Measurements from ENCODE around the gene IL17C. TPM values are rescaled to one million over a fixed set of nuclear protein-coding genes. Genes with fewer than 3 reads are reported as not detected.

IL17C gene
- total and polyA plus RNA-seq, 2 donors (not counting 1 experiment from before 2014, with no cell fraction given) = 1.3 to 1.5 TPM

- no peak overlapping the region for H3K4me2 ChIP-seq (replicated peaks; ENCODE audit: low read depth, low read length, poor library complexity, severe bottlenecking)
- peaks cover 50% of the 10 kb centered on the region for H3K79me2 ChIP-seq (ENCODE audit: control insufficient read depth, insufficient read depth, low read length)
- peaks cover 0 to 8% (median 0%) of the 10 kb centered on the region in 4 experiments for H3K27me3 ChIP-seq (replicated peaks in 1 of 4; ENCODE audit: control extremely low read depth in 1 of 4, control insufficient read depth in 3 of 4, insufficient read depth in 4 of 4, low read length in 3 of 4)
- intact Hi-C loops (cut with micrococcal nuclease) = no loop called here
- H3K27ac Mint-ChIP-seq = no peak overlapping the region
- ATAC-seq (ENCODE audit: low read depth) (no peak), DNase-seq (no peak)
- ChIA-PET POLR2A (interaction anchor here (0.6 to 1.5 kb wide), 2 partner anchors 10 to 51 kb away, joined by 3 read pairs; no protein-coding TSS in a partner anchor), CTCF (no interaction called here)
- H2AFZ ChIP-seq (ENCODE audit: insufficient read depth, low read depth, low read length, poor library complexity, severe bottlenecking) = no peak overlapping the region
- no peak overlapping the region for H3K9ac ChIP-seq (ENCODE audit: low read length)
- WGBS (ENCODE audit: insufficient coverage) = 96% methylated on average over 35 of the region's 58 CpGs
- H4K20me1 ChIP-seq (ENCODE audit: control insufficient read depth, insufficient read depth, low read length, poor library complexity, severe bottlenecking) = peaks cover 98% of the 10 kb centered on the region
- no peaks in the 10 kb centered on the region for H3K27me3 Mint-ChIP-seq
- H3K4me3 Mint-ChIP-seq = no peak overlapping the region
- H3K4me3 ChIP-seq (ENCODE audit: control extremely low read depth in 1 of 5, extremely low read depth in 1 of 5, insufficient read depth in 1 of 5, low read depth in 2 of 5, low read length in 4 of 5) = no peak overlapping the region
- no peak overlapping the region for H3K27ac ChIP-seq (ENCODE audit: low read length in 2 of 2)
- peaks cover 50 to 67% of the 10 kb centered on the region in 2 donors for H3K4me1 ChIP-seq (ENCODE audit: control insufficient read depth in 2 of 2, insufficient read depth in 2 of 2, low read length in 2 of 2)
- peaks cover 0 to 26% (median 0%) of the 10 kb centered on the region in 3 donors for H3K9me3 ChIP-seq (ENCODE audit: control extremely low read depth in 1 of 3, control insufficient read depth in 2 of 3, insufficient read depth in 1 of 3, low read length in 2 of 3)
- no peak for TF ChIP-seq EZH2 (IDR thresholded peaks at IDR 0.05; ENCODE audit: borderline replicate concordance, insufficient read depth, low read depth, low read length, poor library complexity, severe bottlenecking)
- no peak for TF ChIP-seq CTCF (IDR thresholded peaks at IDR 0.05)
- H3K36me3 ChIP-seq (replicated peaks in 1 of 2; ENCODE audit: control extremely low read depth in 1 of 2, control insufficient read depth in 1 of 2, extremely low read depth in 1 of 2, insufficient read depth in 2 of 2, low read length in 1 of 2) = peaks cover 0 to 54% of the 10 kb centered on the region in 2 experiments
- peaks cover 76% of the 10 kb centered on the region for H3K4me1 Mint-ChIP-seq
- no peaks in the 10 kb centered on the region for H3K9me3 Mint-ChIP-seq (ENCODE audit: insufficient read depth)
These were observed 4.7 kb downstream of the IL17C start for GRCh38 chr16:88642881-88643643.

DNA sequence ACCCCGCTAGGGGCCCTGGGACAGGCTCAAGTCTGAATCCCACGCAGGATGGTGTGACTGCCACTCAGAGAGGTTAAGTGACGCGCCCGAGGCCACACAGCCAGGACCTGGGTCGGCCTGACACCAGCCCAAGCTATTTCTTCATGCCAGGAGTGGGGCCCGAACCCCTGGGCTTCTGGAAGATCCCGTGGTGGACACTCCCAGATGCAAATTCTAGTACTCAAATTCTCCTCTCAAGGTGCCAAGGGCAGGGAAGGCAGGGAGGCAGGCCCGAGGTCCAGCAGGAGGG, 5.2 kb downstream of the IL17C start:
- no peaks in the 10 kb centered on the region for H3K27me3 Mint-ChIP-seq
- H3K9me3 Mint-ChIP-seq (ENCODE audit: insufficient read depth) = no peaks in the 10 kb centered on the region
- Histone ChIP-seq H3K27ac (ENCODE audit: low read length in 2 of 2) (peak overlapping the region in 1 of 2 donors; percentile 33), H3K9me3 (ENCODE audit: control extremely low read depth in 1 of 3, control insufficient read depth in 2 of 3, insufficient read depth in 1 of 3, low read length in 2 of 3) (peaks cover 0 to 21% (median 0%) of the 10 kb centered on the region in 3 donors), H3K27me3 (replicated peaks in 1 of 4; ENCODE audit: control extremely low read depth in 1 of 4, control insufficient read depth in 3 of 4, insufficient read depth in 4 of 4, low read length in 3 of 4) (peaks cover 0 to 4% (median 0%) of the 10 kb centered on the region in 4 experiments), H3K79me2 (ENCODE audit: control insufficient read depth, insufficient read depth, low read length) (peaks cover 55% of the 10 kb centered on the region), H2AFZ (ENCODE audit: insufficient read depth, low read depth, low read length, poor library complexity, severe bottlenecking) (no peak overlapping the region), H3K36me3 (replicated peaks in 1 of 2; ENCODE audit: control extremely low read depth in 1 of 2, control insufficient read depth in 1 of 2, extremely low read depth in 1 of 2, insufficient read depth in 2 of 2, low read length in 1 of 2) (peaks cover 0 to 58% of the 10 kb centered on the region in 2 experiments), H4K20me1 (ENCODE audit: control insufficient read depth, insufficient read depth, low read length, poor library complexity, severe bottlenecking) (peaks cover 98% of the 10 kb centered on the region), H3K4me1 (ENCODE audit: control insufficient read depth in 2 of 2, insufficient read depth in 2 of 2, low read length in 2 of 2) (peaks cover 50 to 67% of the 10 kb centered on the region in 2 donors), H3K4me2 (replicated peaks; ENCODE audit: low read depth, low read length, poor library complexity, severe bottlenecking) (no peak overlapping the region), H3K9ac (ENCODE audit: low read length) (no peak overlapping the region), H3K4me3 (ENCODE audit: control extremely low read depth in 1 of 5, extremely low read depth in 1 of 5, insufficient read depth in 1 of 5, low read depth in 2 of 5, low read length in 4 of 5) (no peak overlapping the region)
- ATAC-seq (ENCODE audit: low read depth) (no peak), DNase-seq (no peak)
- POLR2A ChIA-PET = interaction anchor here (0.6 to 1.5 kb wide), 2 partner anchors 11 to 51 kb away, joined by 3 read pairs; no protein-coding TSS in a partner anchor
- H3K4me3 Mint-ChIP-seq = no peak overlapping the region
- no peak overlapping the region for H3K27ac Mint-ChIP-seq
- TF ChIP-seq CTCF (IDR thresholded peaks at IDR 0.05) (no peak), EZH2 (IDR thresholded peaks at IDR 0.05; ENCODE audit: borderline replicate concordance, insufficient read depth, low read depth, low read length, poor library complexity, severe bottlenecking) (no peak)
- 86% methylated on average over 6 of the region's 9 CpGs for WGBS (ENCODE audit: insufficient coverage)
- intact Hi-C loops (cut with micrococcal nuclease) = no loop called here
- CTCF ChIA-PET = no interaction called here
- H3K4me1 Mint-ChIP-seq = peaks cover 75% of the 10 kb centered on the region

Data from B cell (primary cell).